HG02970 (cell line): ENCODE measurements around the gene CBX8.
"Not testable (repeated sequence)": the region's sequence is repeated elsewhere in the genome, so short reads cannot be mapped to it uniquely, and the experiment has no call there.

Experiments
- ATAC-seq: cut with Tn5 transposase; IDR thresholded peaks from one replicate; pipeline ENCODE4 v1.9.1; 2021; ENCODE audit warnings: mild to moderate bottlenecking, moderate library complexity, moderate number of reproducible peaks; ENCODE audit not compliant: unreplicated experiment, low FRiP score

Gene CBX8

DNA sequence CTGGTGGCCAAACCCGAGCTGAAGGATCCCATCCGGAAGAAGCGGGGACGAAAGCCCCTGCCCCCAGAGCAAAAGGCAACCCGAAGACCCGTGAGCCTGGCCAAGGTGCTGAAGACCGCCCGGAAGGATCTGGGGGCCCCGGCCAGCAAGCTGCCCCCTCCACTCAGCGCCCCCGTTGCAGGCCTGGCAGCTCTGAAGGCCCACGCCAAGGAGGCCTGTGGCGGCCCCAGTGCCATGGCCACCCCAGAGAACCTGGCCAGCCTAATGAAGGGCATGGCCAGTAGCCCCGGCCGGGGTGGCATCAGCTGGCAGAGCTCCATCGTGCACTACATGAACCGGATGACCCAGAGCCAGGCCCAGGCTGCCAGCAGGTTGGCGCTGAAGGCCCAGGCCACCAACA is 13.0 kb downstream of the CBX8 start:
- ATAC-seq: no peak

GRCh38 chr17:79781736-79782575 is 14.9 kb downstream of the CBX8 start:
- no peak for ATAC-seq

DNA sequence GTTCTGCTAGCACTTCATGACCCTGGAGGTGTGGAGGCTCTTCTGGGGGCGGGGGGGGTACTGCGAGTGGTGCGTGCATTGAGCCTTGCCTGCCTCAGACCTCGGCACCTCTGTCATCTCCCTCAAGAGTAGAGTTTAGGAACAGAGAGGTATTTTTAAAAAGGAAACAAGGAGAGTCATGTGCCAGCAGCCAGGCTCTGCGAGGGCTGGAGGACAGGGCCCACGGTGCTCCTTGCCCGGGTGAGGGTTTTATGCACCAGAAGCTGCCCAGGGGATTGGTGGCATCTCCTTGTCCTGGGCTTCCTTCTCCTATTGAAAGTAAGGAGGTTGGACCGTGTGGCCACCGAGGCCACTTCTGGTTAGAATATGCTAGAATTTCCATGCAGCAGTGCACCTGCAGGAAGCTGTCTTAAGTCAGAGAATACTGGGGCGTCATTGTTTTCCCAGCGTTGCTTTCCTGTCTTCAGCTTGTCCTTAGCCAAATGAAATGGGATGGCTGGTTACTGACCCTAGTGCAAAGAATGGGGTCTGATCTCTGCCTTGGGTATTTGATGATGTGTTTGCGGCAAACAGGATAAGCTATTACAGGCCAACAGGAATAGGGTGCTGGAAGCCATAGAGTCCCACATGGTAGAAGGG is 15.7 kb downstream of the CBX8 start:
- ATAC-seq: no peak

DNA sequence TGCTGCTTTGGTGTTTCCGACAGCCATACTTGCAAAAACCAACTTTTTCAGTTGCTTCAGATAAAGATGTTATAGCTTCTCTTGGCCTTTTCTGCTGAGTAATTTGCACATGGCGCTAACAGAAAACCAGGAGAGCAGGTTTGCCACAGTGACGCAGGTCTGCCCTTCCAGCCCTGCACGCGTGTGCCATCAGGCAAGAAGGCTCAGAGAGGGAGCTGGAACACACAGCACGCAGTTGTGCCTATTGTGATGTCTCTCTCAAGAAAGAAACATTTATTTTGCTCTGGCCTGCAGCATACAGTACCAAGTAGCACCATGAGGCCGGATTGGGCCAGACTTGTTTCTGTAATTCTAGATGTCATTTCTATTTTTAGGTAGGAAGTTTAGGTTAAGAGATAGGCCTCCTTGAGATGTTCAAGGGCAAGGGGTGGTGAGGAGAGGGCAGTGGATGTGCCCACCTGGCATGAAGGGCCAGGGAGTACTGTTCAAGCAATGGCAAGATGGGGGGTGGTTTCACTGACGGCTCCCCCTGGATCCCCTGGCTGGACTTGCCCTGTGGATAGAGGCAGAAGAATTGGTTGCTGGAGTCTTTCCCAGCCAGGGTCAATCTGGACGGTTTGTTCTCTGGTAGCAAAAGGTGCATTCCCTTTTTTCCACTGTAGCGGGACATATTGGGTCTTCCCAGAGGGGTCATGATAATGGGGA is 17.1 kb downstream of the CBX8 start:
- ATAC-seq: no peak

DNA sequence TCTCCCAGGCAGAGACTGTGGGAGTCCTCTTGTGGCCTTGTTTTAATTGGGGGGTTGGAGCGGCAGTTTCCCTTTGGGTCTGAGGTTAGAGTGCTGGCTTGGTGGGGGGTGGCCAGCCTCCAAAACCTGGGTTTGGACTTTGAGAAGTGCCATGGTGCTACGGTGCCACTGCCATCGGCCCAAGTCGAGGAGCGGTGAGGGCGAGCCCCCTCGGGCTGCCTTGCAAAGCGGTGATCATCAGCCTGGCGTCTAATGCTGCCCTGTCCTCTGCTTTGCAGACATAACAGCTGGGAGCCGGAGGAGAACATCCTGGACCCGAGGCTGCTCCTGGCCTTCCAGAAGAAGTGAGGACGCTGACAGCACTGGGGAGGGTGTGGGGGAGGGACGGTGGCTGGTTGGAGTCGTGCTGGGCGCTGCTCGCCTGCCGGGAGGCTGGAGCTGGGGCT is 17.8 kb downstream of the CBX8 start:
- ATAC-seq: no peak

- ATAC-seq: no peak
Measured at GRCh38 chr17:79778504-79779083, 18.3 kb downstream of the CBX8 start.

DNA sequence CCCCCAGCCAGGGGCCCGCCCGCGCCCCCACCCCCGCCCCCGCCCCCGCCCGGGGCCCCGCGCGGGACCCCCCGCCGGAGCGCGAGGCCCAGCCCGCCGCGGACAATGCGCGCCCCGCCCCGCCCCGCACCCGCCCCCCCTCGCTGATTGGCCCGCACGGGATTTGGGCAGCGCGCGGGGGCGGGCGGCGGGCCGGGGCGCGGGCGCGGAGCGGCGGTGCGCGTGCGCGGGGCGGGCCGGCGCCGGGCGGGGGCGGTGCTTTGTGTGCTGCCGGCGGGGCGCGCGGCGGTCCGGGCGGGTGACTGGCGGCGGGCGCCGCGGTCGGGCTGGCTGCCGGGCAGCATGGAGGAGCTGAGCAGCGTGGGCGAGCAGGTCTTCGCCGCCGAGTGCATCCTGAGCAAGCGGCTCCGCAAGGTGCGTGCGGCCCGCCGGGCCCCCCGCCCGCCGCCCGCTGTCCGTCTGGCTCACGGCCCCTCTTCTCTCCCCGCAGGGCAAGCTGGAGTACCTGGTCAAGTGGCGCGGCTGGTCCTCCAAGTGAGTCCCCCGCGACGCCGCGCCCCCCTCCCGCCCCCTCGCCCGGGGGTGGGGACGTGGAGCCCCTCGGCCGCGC is 18.9 kb downstream of the CBX8 start, which contains the start of gene CBX2:
TSS of gene CBX2 (plus strand) at position 255 of the 610 bp plus-strand sequence. CDS start at position 343, 88 bp downstream.
- peak; percentile 86 for ATAC-seq

DNA sequence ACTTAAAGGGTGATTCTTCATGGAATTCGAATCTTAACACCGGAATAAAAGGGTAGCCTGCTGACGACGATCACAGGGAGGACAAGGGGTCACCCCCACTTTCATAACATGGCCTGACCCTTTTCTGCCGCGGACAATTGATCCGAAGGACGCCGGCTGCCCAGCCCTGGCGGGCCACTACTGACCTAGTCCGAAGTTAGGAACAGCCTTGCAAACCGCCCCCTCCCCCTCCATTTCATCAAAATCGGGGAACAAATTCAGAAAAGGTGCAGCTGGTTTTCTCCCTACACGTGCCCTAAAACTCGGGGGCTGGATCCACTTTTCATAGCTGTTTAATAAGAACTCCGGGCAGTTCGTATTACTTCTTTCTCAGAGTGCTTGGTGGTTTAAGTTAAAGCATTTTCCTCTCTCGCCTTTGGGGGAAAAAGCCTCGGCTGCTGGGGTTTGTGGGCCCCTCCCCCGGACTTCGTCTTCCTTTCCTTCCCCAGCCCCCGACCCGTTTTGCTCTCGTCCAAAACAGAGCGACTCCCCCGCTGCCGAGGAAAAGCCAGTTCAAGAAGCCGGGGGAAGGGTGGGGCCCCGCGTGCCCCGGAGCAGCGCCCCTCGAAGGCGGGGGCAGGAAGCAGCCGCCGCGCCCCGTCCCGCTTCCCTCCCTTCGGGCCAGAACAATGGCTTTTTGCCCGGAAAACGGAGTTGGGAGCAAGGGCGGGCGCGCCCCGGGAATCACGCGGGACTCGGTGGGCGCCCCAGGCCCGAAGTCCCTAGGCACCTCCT is 19.6 kb downstream of the CBX8 start:
- ATAC-seq: peak; percentile 18

DNA sequence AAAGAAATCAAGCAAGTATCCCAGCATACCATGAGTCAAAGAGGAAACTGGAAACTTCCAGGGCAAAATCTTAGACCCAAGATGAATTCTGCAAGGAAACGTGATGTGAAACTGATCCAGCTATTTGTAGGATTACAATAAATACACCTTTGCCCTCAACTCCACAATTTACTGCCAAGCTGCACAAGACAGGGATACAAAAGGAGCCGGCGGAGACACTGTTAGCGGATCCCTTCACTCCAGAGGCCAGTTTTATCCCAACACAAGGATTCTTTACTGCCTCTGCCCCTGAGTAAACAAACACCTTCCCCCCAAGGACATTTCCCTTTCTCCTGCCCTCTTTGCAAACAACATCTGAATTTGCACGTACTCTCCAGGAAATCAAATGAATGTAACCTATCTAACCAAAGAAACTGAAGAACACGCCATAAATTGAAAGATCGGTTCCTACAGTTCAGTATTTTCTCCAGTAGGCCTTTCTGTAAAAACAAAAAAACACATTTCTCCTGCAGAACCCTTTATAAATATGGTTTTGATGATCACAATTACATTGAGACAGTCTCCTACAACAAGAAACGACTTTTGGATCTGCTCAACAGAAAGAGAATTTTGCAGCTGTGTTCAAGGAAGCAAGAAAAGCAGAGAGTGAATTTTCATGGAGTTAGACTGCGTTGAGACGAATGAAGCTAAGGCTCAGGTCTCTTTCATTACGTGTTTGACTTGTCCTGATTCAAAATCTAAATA is 20.3 kb downstream of the CBX8 start:
- ATAC-seq: no peak

DNA sequence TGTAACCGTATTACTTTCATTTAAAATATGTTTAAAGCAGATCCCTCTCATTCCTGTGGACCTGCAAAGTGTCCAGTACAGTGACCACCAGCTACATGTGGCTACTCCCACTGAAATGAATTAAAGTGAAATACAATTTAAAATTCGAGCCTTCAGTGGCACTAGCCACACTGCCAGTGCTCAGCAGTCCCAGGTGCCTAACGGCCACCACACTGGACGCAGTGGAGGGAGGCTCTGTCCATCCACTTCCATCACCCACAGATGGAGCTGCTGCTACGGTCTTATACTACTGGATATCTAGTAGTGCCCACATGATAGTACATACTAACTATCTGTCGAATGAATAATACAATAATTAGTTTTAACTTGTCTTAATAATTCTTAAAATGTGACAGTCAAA is 21.2 kb downstream of the CBX8 start:
- ATAC-seq: no peak

DNA sequence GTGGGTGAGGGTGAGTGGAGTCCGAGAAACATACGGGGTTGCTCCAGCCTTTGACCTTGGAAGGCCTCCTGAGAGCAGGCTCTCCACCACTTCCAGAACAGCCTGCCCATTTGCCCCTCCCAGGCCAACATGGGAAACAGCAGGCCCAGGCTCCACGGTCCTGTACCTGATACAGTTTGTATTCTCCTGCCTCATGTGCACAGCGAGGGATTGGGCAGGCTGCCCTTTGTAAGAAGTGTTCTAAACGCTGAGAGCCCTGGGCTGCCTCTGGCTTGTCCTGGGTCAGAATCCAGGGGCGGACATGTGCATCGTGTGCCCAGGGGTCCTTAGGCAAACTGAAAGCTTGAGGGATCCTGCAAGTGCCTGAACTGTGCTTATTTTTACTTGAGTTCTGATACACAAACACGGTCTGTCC is 22.3 kb downstream of the CBX8 start:
- no peak for ATAC-seq

DNA sequence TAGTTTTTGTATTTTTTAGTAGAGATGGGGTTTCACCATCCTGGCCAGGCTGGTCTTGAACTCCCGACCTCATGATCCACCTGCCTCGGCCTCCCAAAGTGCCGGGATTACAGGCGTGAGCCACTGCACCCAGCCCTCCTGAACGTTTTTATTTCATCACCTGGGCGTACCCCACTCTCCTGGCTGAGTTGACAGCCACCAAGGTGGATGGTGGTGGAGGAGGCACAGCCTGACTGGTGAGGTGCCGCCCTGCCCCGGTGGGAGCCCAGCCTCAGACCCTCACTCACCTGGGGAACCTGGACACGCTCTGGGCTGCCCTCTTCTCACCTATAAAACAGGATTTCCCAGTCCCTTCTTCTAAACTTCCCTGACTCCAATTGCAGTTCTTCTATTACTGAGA is 24.2 kb downstream of the CBX8 start:
- not testable (repeated sequence) for ATAC-seq

DNA sequence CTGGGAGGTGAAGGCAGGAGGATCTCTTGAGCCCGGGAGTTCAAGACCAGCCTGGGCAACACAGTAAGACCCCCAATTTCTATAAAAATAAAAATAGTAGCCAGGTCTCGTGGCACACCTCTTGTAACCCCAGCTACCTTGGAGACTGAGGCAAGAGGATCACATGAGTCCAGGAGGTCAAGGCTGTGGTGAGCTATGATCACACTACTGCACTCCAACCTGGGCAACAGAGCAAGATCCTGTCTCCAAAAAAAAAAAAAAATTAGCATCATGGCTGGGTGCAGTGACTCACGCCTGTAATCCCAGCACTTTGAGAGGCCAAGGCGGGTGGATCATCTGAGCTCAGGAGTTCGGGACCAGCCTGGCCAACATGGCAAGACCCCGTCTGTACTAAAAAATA is 25.6 kb downstream of the CBX8 start:
- no peak for ATAC-seq

DNA sequence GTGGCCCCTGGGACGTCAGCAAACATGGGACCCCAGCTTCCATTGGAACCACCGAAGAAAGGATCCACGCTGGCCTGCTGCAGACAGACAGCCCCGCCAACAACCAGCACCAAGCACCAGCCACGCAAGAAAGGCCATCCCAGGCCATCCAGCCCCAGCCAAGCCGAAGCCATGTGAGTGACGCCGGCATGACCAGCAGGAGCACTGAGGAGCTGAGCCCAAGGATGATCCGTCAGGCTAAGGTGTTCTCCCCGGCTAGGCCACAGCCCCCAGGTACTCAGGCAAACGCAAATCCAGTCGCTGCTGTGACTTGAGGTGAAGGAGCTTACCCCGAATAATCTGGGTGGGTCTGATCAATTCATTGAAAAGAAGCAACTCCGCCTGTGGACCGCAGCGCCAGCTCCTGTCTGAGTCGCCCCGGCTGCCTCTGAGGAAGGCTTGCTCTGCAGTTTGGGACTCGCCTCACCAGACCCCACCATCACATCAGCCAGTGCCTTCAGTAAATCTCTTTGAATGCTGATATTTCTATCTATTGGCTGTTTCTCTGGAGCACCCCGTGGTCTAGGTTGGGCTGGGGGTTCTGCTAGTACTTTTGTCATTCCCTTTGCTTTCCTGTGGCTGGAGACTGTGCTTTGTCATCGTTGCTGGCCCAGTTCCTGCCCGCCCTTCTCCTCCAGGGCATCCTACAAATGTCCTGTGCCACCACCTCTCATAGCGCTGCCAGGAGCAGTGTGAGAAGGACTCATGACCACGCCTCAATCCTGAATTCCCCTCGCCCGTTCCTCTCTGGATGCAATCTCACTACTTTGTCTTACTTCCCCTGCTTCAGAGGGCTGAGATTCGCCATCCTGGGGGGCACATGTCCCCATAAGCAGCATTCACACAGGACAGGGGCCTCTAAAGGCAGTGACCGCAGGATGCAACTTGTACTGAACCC is 27.0 kb downstream of the CBX8 start:
- ATAC-seq: no peak

DNA sequence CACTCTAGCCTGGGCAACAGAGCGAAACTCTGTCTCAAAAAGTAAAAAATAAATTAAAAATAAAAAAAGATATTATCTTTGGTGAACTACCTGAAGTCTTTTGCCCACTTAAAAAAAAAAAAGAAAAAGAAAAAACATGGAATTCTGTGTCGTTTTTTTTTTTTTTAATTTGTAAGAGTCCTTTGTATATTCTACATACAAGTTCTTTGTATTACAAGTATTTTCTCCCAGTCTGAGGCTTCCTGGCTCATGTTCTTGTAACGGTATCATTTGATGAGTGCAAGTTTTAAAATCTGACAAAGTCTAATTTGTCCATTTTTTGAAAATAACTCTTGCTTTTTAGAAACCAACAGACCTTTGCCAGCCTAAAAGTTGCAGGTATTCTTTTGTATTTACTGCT is 31.2 kb downstream of the CBX8 start:
- ATAC-seq: no peak

- no peak for ATAC-seq
Measured at GRCh38 chr17:79761894-79762589, 34.8 kb downstream of the CBX8 start.

GRCh38 chr17:79760197-79760906 is 36.5 kb downstream of the CBX8 start:
- ATAC-seq: no peak
